Endothelial cell of umbilical vein (primary cell): ENCODE data around the gene GOLGA8M. TPM values are rescaled to one million over a fixed set of nuclear protein-coding genes. Genes with fewer than 3 reads are reported as not detected.
"Not testable (repeated sequence)": the region's sequence is repeated elsewhere in the genome, so short reads cannot be mapped to it uniquely, and the experiment has no call there.

Experiments
- BruUV-seq: library from RNA; stranded (reverse); fragments of 400-500 nt; replicated peaks from 2 replicates; lab custom pipeline; 2021; lab: Mats Ljungman, UMichigan
- CTCF ChIA-PET: fragments of 300-600, 350-600 bp; sonication (Branson Sonifier 250); formaldehyde crosslinking; loops from one replicate; lab custom pipeline; 2021; ENCODE audit warnings: antibody characterized with exemption, inconsistent platforms; lab: Charles Lee
- POLR2A ChIA-PET: fragments of 300-600, 350-600 bp; sonication (Branson Sonifier 250); formaldehyde crosslinking; loops from one replicate; lab custom pipeline; 2021; ENCODE audit warnings: antibody characterized with exemption, inconsistent platforms; lab: Charles Lee
- DNase-seq: peaks from one replicate; pipeline ENCODE4 v3.0.0-alpha.2; 2011; ENCODE audit warnings: low read depth, low spot score
- FAIRE-seq: peaks from 2 replicates; lab custom pipeline; 2011; peaks lifted over from hg19 to GRCh38; lab: Jason Lieb, UNC
- H2AFZ ChIP-seq: 2 replicates; pipeline ENCODE4 v1.6.0; 2012; ENCODE audit warnings: low read depth, low read length, control low read depth, inconsistent platforms
- H3K27ac ChIP-seq: 2 replicates; pipeline ENCODE4 v1.5.1; 2011; ENCODE audit warnings: low read depth, mild to moderate bottlenecking, control low read depth, low read length, moderate library complexity; ENCODE audit not compliant: insufficient read depth
- H3K27me3 ChIP-seq, 2 experiments: 2 replicates each; pipeline versions ENCODE4 v1.6.0 to v1.6.1; 2011; ENCODE audit warnings: low read length in 2 of 2, mixed read lengths in 1 of 2; ENCODE audit not compliant: control insufficient read depth in 2 of 2, insufficient read depth in 2 of 2
- H3K36me3 ChIP-seq, 2 experiments: 2 replicates in 1 of 2; 3 replicates in 1 of 2; pipeline ENCODE4 v1.5.1; 2011; ENCODE audit warnings: low read length in 2 of 2, mild to moderate bottlenecking in 1 of 2, moderate library complexity in 1 of 2; ENCODE audit not compliant: control insufficient read depth in 2 of 2, insufficient read depth in 2 of 2; ENCODE audit errors: extremely low read depth in 1 of 2
- H3K4me1 ChIP-seq: 3 replicates; pipeline ENCODE4 v1.5.1; 2011; ENCODE audit warnings: mild to moderate bottlenecking, low read length; ENCODE audit not compliant: control insufficient read depth, insufficient read depth; ENCODE audit errors: extremely low read depth
- H3K4me2 ChIP-seq: 2 replicates; pipeline ENCODE4 v1.6.1; 2011; ENCODE audit warnings: low read length, control low read depth, mixed read lengths; ENCODE audit not compliant: insufficient read depth
- H3K4me3 ChIP-seq, 3 experiments: fragments of 200-600 bp in 1 of 3; sonication (generic), shearing (Covaris generic) in 1 of 3; replicated peaks in 1 of 3; 2 replicates each; pipeline ENCODE4 v1.5.1; 2011 to 2016; ENCODE audit warnings: control low read depth in 3 of 3, low read length in 3 of 3, mild to moderate bottlenecking in 2 of 3, inconsistent platforms in 1 of 3, low read depth in 1 of 3, moderate library complexity in 1 of 3; ENCODE audit not compliant: insufficient read depth in 1 of 3
- H3K79me2 ChIP-seq: 2 replicates; pipeline ENCODE4 v1.6.0; 2012; ENCODE audit warnings: low read length, inconsistent platforms; ENCODE audit not compliant: control insufficient read depth, insufficient read depth
- H3K9ac ChIP-seq: replicated peaks from 2 replicates; pipeline ENCODE3; 2011; ENCODE audit warnings: low read length, control low read depth; ENCODE audit not compliant: insufficient read depth; ENCODE audit errors: extremely low read depth
- H3K9me1 ChIP-seq: replicated peaks from 3 replicates; pipeline ENCODE4 v1.6.0; 2011; ENCODE audit warnings: mild to moderate bottlenecking, low read length; ENCODE audit not compliant: control insufficient read depth, insufficient read depth; ENCODE audit errors: extremely low read depth
- H3K9me3 ChIP-seq: replicated peaks from 2 replicates; pipeline ENCODE4 v1.5.1; 2012; ENCODE audit warnings: low read length, inconsistent platforms; ENCODE audit not compliant: control insufficient read depth, insufficient read depth
- H4K20me1 ChIP-seq: replicated peaks from 2 replicates; pipeline ENCODE3; 2011; ENCODE audit warnings: mild to moderate bottlenecking, low read length; ENCODE audit not compliant: control insufficient read depth, insufficient read depth; ENCODE audit errors: extremely low read depth
- dilution Hi-C: fragments of 300-500 bp; cut with MboI; formaldehyde crosslinking; loops from one replicate; pipeline ENCODE4 v1.15.0; 2019; ENCODE audit warnings: low sequenced_read_pairs; ENCODE audit not compliant: extremely low pct_ligation_motif_present
- intact Hi-C: fragments of 100-400 bp; cut with micrococcal nuclease; formaldehyde crosslinking; loops from one replicate; pipeline ENCODE4 v1.10.0; 2022
- polyA plus RNA-seq, 4 experiments: library from polyadenylated mRNA; depleted of rRNA in 3 of 4; stranded (reverse) in 3 of 4; unstranded in 1 of 4; fragments of >200 nt; gene quantifications; 2 replicates each; pipeline versions ENCODE4 v1.2.1 to v1.2.3, GENCODE V29; 2011 to 2012; ENCODE audit warnings: missing spikeins in 1 of 4
- total RNA-seq: library from RNA; stranded (reverse); gene quantifications from 2 replicates; pipeline ENCODE4 v1.2.3, GENCODE V29; 2021

The GOLGA8M gene
- total and polyA plus RNA-seq, 2 donors (not counting 3 experiments of a cell fraction or from before 2014, with no cell fraction given): 0.26 to 1.6 TPM

DNA sequence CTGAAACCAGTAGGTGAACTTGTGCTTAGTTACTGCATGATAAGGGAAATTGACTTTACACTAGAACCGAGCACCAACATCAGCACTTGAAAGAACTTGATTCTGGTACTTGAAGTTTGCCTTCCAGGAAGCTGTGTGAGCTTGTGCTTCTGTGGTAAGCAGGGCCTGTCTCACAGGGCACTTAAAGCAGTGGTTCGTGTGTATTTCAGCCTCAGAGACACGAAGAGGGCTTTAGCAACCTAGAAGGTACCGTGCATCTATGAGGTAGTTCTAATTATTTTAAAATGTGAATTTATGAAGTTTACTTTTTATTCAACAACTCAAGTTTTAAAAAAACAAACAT lies 56.2 kb downstream of the GOLGA8M start:
- H3K36me3 ChIP-seq, dilution Hi-C loops, H2AFZ ChIP-seq, FAIRE-seq, H3K9me3 ChIP-seq, BruUV-seq, CTCF ChIA-PET, intact Hi-C loops, H3K27ac ChIP-seq, H3K4me1 ChIP-seq, H3K9ac ChIP-seq, H3K4me3 ChIP-seq, H4K20me1 ChIP-seq, POLR2A ChIA-PET, H3K4me2 ChIP-seq, H3K79me2 ChIP-seq, H3K27me3 ChIP-seq, H3K9me1 ChIP-seq, DNase-seq: not testable (repeated sequence)

DNA sequence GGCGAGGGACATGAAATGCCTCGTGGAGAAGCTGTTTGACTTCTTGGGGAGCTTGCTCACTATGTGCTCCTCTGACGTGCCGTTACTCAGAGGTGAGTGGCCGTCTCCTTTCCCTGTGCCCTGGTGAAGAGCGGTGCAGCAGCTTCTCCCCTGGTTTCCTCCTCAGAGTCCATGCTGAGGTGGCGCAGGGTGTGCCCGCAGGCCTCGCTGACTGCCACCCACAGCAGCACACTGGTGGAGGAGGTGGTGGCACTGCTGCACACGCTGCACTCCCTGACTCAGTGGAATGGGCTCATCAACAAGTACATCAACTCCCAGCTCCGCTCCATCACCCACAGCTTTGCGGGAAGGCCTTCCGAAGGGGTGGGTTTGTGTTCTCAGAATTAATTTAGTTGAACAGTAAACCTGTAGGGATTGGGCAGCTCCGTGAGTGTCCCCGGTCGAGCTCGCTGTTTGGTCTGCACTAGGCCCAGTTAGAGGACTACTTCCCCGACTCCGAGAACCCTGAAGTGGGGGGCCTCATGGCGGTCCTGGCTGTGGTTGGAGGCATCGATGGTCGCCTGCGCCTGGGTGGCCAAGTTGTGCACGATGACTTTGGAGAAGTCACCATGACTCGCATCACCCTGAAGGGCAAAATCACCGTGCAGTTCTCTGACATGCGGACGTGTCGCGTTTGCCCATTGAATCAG lies 56.7 kb downstream of the GOLGA8M start:
- H3K9me1 ChIP-seq, H3K4me1 ChIP-seq, BruUV-seq, H3K4me2 ChIP-seq, intact Hi-C loops, H3K36me3 ChIP-seq, H3K27me3 ChIP-seq, DNase-seq, CTCF ChIA-PET, FAIRE-seq, H4K20me1 ChIP-seq, H2AFZ ChIP-seq, H3K4me3 ChIP-seq, POLR2A ChIA-PET, H3K9me3 ChIP-seq, H3K27ac ChIP-seq, H3K79me2 ChIP-seq, H3K9ac ChIP-seq, dilution Hi-C loops: not testable (repeated sequence)

DNA sequence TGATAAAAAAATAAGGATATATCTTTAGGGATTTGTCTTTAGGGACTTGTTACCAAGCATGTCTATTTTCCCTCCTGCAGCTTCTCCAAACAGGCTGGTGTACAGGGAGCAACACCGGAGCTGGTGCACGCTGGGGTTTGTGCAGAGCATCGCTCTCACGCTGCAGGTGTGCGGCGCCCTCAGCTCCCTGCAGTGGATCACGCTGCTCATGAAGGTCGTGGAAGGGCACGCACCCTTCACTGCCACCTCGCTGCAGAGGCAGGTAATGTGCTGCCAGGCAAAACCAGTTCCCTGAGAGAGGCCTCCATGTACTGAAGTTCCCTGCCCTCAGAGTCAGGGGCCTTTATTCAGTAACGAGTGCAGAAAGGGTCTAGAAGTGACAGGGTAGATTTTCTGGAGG lies 58.0 kb downstream of the GOLGA8M start:
- dilution Hi-C loops, H3K79me2 ChIP-seq, H3K27me3 ChIP-seq, H3K27ac ChIP-seq, H4K20me1 ChIP-seq, H3K4me3 ChIP-seq, H3K9me3 ChIP-seq, DNase-seq, FAIRE-seq, BruUV-seq, intact Hi-C loops, H3K9me1 ChIP-seq, H3K4me1 ChIP-seq, H2AFZ ChIP-seq, H3K9ac ChIP-seq, H3K4me2 ChIP-seq, CTCF ChIA-PET, H3K36me3 ChIP-seq, POLR2A ChIA-PET: not testable (repeated sequence)

- CTCF ChIA-PET, POLR2A ChIA-PET, H2AFZ ChIP-seq, DNase-seq, H3K27ac ChIP-seq, H3K36me3 ChIP-seq, H3K9me3 ChIP-seq, dilution Hi-C loops, H3K4me3 ChIP-seq, intact Hi-C loops, H3K9me1 ChIP-seq, H3K79me2 ChIP-seq, H3K9ac ChIP-seq, FAIRE-seq, H3K4me2 ChIP-seq, H3K4me1 ChIP-seq, H3K27me3 ChIP-seq, H4K20me1 ChIP-seq, BruUV-seq: not testable (repeated sequence)
These were observed 59.7 kb downstream of the GOLGA8M start for GRCh38 chr15:28652538-28652937.
